ENCODE data around the gene HYI.
"Not testable (repeated sequence)": the region's sequence is repeated elsewhere in the genome, so short reads cannot be mapped to it uniquely, and the experiment has no call there.

Gene HYI

DNA sequence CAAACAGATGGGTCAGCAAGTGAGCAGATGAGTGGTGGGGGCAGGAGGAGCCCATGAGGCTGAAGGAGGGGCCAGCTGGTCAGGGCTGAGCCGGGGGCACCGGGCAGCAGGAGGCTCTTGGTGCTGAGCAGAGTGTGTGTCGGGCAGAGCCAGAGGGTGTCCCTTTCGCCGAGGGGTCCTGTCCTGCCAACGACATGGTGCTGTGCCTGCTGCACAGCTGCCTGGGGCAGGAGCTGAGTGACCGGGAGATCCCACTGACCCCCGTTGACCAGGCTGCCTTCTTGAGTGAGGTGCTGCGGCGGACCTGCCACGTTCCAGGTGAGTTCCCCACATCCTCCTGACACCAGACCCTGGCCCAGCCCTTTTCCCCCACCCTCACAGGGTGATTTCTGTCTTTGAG is 27.5 kb downstream of the HYI start:
- no peak for DNase-seq

DNA sequence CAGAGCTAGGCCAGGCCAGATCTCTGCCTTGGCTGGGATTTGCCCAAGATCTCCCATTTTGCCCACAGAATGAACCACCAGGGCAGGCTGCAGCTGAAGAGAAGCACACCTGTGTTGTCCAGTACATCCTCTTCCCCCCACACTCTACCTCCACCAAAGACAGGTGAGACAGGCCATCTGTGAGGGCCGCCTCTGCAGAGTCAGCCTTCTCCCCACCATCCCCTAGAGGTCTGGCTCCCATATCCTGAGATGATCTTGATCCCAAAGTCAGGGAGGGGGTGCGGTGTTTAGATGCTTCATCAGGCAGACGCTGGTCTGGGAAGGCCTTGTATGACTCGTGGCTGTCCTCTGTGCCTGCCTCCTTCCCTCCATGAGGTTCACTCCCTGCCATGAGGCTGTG is 28.7 kb downstream of the HYI start:
- no peak for DNase-seq

DNA sequence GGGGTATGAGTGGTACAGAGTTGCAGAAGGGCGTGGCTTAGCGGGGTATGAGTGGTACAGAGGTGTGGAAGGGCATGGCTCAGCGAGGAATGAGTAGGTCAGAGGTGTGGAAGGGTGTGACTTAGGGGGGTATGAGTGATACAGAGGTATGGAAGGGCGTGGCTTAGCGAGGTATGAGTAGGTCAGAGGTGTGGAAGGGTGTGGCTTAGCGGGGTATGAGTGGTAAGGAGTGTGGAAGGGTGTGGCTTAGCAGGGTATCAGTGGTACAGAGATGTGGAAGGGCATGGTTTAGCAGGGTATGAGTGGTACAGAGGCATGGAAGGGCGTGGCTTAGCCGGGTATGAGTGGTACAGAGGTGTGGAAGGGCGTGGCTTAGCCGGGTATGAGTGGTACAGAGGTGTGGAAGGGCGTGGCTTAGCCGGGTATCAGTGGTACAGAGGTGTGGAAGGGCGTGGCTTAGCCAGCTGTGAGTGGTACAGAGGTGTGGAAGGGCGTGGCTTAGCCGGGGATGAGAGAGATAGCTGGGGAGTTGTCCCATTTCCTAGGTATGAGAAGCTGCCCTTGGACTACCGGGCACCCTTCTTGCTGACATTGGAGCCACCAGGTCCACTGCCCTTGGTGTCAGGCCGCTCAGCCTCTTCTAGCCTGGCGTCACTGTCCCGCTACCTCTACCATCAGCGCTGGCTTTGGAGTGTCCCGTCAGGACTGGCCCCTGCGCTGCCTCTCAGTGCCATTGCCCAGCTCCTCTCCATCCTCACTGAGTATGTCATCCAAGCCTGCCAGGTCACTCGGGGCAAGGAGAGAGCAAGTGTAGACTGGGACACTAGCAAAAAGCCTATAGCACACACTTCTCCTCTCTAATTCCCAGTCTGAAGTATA is 29.8 kb downstream of the HYI start:
- no peak for DNase-seq

DNA sequence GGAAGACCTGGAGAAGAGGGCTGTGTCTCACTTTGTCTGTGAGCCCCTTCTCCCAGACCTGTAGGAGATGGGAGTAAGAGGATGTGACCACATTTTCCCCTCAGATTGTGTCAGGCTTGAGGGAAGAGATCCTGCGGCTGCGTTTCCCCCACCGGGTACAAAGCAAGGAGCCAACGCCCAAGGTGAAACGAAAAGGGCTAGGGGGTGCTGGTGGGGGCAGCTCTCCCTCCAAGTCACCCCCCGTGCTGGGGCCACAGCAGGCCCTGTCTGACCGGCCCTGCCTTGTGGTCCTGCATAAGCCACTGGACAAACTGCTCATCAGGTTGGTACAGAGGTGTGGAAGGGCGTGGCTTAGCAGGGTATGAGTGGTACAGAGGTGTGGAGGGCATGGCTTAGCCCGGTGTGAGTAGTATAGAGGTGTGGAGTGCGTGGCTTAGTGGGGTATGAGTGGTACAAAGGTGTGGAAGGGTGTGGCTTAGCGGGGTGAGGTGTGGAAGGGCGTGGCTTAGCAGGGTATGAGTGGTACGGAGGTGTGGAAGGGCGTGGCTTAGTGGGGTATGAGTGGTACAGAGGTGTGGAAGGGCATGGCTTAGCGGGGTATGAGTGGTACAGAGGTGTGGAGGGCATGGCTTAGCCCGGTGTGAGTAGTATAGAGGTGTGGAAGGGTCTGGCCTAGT is 30.6 kb downstream of the HYI start:
- no peak for DNase-seq

DNA sequence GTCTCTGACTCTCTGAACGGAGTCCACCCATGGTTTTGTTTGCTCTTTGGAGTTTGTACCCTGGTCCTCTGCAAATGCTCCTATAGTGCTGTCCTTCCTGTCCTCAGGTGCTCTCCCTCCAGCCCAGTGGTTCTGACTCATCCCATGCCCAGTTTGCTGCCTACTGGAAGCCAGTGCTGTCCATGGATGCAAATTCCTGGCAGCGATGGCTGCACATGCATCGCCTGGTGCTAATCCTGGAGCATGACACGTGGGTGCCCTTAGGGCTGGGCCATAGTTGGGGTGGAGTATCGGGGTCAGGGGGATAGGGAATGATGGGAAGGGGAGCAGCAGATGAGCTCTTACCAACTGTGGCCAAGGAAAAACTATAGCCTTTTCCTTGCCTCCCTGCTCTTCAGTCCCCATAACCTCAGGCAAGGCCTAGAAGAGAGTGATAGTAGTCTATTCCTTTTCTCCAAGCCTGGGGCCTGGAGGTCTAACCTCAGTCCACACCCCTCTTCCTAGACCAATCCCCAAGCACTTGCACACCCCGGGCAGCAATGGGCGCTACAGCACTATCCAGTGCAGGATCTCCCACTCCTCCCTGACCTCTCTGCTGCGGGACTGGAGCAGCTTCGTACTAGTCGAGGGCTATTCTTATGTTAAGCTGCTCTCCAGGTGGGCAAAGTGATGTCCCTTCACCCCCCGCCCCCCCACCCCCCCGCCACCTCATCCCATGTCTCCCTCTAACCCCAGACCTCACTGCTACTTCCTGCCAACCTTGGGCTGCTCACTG is 31.6 kb downstream of the HYI start:
- DNase-seq, result no peak

DNA sequence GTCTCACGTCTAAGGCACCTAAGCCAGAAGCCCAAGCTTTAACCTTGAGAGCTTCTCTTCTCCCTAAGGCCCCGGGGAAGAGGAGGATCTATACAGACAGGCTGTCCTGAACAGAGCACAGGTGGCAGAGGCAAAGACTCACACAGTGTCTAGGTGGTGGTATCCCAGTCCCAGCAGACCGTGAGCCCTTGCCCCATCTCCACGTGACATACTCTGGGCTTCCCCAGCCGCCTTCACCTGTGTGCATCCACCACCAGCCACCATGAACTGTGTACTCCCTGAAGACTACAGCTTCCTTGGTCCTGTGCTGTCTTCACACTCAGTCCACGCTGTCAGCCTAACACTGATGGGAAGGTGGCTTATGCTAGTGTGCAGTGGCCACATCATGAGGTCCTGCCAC is 32.3 kb downstream of the HYI start:
- no peak for DNase-seq

DNA sequence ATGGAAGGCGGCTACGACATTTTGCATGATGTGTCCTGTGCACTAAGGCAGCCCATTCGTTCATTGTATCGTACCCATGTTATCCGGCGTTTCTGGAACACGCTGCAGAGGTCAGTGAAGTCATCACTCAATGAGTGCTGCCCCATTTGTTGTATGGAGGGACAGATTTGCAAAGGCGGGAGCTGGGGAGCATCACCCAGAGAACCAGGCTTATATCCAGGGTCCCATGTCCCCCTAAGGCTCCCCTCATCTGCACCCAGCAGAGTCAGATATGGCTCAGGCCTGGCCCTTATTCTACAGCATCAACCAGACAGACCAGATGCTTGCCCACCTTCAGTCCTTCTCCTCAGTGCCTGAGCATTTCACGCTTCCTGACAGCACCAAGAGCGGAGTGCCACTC is 32.9 kb downstream of the HYI start:
- DNase-seq, result no peak

DNA sequence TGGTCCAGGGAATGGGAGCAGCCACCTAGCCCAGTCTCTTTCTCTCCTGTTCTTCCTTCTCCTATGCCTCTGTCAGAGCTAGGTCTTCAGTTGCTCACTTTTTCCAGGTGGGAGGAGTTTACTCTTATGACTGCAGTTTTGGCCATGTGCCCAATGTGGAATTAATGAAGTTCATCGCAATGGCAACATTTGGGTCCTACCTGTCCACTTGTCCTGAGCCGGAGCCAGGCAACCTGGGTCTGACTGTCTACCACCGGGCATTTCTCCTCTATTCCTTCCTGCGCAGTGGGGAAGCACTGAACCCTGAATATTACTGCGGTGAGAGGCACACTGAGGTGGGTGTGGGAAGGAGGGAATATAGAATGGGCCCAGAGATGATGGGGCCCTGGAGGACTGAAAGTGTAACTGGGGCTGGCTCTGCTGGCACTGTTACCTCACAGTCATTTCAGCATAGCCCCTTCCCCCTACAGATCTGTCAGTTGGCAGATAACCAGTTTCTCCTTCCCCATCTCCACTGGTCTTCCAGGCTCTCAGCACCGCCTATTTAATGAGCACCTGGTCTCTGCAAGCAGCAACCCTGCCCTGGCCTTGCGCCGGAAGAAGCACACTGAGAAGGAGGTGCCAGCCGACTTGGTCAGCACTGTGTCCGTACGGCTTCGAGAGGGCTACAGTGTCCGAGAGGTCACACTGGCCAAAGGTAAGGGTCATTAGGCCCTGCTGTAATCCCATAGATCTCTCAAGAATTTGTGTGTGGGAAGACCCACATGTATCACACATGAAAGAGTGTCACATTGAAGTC is 33.9 kb downstream of the HYI start:
- DNase-seq, result no peak

DNA sequence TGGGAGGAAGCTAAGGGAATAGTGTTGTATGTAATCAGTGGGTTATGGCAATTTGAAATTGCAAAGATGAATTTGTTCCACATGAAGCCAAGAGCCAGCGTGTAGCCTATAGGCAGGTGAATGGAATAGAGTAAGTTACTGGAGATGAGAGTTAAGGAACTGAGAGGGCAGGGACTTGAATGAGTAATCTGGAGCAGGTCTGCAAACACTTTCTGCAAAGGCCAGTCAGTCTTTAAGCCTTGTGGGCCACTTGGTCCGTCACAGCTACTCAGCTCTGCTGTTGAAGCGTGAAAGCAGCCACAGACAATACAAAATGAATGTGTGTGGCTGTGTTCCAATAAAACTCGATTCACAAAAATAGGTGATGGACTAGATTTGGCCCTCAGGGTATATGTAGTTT is 34.9 kb downstream of the HYI start:
- no peak for DNase-seq

DNA sequence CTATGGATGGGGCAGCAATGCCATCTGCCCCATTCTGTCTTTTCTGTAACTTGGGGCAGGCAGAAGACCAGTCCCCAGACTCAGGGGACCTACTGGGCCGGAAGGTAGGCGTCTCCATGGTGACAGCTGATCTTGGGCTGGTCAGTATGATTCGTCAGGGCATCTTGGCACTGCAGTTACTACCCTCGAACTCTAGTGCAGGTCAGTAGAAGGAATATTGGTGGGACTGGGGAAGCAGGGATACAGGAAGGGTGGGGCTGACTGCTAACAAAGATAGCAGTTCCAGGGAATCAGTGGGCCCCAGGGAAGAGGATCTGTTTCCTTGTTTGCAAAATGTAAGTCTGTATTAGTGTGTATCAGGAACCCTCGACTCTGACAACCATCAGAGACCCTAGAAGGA is 37.8 kb downstream of the HYI start:
- DNase-seq, result no peak

DNA sequence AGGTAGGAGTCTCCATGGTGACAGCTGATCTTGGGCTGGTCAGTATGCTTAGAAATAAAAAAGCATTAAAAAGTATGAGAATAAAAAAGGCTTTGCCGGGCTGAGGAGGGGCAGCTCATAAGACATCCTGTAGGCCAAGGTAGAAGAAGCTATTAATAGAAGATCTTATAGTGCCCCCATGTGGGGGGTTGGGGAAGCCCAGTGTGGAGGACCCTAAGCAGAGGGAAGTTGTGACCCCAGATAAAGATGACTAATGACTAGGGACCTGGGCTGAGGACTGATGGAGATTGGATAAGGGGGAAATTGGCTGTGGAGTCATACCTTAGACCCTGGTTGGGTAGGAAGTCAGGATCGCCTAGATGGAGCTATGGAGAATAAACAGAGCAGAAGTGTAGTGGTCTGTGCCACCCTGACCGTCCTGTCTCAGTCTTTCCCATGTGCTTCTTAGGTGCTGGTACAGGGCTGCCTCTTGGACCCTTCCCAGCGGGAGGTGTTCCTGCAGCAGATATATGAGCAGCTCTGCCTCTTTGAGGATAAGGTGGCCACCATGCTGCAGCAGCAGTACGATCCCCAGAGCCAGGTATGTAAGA is 39.0 kb downstream of the HYI start:
- peak; percentile 42 for DNase-seq

DNA sequence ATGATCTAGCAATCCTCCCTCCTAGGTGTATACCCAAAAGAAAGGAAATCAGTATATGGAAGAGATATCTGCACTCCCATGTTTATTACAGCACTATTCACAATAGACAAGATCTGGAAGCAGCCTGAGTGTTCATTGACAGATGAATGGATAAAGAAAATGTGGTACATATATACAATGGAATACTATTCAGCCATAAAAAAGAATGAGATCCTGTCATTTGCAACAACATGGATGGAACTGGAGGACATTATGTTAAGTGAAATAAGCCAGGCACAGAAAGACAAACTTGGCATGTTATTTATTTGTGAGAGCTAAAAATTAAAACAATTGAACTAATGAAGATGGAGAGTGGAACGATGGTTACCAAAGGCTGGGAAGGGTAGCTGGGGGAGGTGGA is 40.3 kb downstream of the HYI start:
- not testable (repeated sequence) for DNase-seq

DNA sequence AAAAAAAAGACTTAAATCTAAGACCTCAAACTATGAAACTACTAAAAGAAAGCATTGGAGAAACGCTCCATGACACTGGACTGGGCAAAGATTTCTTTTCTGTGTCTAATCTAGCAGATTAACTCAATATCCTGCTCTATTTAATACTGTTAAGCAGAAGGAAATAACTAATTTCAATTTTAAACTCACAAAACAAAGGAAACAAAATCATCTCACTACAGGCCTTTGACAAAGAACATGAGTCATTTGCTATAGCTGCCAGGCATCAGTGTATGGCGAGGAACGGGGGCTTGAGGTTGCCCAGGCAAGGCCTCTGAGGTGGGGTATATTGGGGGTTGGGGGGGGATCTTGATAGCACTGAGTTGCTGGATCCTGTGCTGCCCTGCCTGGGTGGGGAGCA is 43.2 kb downstream of the HYI start:
- DNase-seq, result no peak

DNA sequence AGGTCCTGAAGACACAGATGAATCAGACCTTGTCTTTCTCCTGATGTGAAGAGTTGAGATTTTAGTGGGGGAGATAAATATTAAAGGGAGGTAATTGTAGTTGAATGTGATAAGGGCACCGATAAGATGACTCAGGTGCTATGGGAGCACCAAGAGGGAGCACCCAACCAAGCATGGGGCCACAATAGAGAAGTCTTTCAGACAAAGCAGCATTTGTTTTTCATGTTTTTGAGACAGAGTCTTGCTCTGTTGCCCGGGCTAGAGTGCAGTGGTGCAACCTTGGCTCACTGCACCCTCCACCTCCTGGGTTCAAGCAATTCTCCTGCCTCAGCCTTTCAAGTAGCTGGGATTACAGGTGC is 47.9 kb downstream of the HYI start:
- DNase-seq, result no peak

DNA sequence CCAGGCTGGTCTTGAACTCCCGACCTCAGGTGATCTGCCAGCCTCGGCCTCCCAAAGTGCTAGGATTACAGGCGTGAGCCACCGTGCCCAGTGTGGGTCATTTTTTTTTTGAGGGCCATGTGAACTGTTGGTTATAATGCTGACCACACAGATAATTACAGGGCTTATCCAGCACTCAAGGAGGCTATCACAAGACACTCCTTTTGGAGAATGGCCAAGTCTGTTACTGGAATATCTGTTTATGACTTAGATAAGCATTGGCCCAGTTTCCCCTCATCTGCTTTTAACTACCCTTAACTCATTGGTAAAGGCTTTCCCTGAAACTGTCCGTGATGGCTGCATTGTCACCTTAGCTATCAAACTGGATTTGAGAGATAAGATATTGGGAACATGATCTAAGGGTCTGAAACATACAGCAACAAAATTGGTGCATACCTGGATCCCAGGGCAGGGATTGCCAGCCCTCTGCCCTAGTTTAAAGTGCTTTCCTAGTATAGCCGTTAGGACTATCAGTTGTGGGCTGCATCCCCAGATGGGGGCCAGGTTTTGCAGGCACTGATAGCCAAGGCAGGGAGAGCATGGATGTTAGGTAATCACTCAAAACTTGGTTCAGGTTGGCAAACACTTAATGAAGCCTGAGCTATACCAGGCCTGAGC is 48.4 kb downstream of the HYI start:
- no peak for DNase-seq

DNA sequence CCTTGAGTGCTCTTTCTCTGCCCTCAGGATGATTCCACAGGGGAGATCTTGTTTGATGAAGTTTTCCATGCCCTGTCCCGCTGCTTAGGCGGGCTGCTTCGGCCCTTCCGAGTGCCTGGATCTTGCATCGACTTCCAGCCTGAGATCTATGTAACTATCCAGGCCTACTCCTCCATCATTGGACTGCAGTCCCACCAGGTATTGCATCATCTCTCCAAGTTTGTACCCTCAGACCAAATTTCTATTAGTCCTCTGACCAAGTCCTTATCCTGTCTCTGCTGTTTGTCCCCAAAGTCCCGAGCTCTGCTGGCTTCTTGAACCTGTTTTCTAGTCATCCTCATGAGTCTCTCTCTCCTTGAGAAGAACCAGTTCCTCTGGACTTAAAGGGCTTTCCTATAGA is 49.4 kb downstream of the HYI start:
- no peak for DNase-seq

DNA sequence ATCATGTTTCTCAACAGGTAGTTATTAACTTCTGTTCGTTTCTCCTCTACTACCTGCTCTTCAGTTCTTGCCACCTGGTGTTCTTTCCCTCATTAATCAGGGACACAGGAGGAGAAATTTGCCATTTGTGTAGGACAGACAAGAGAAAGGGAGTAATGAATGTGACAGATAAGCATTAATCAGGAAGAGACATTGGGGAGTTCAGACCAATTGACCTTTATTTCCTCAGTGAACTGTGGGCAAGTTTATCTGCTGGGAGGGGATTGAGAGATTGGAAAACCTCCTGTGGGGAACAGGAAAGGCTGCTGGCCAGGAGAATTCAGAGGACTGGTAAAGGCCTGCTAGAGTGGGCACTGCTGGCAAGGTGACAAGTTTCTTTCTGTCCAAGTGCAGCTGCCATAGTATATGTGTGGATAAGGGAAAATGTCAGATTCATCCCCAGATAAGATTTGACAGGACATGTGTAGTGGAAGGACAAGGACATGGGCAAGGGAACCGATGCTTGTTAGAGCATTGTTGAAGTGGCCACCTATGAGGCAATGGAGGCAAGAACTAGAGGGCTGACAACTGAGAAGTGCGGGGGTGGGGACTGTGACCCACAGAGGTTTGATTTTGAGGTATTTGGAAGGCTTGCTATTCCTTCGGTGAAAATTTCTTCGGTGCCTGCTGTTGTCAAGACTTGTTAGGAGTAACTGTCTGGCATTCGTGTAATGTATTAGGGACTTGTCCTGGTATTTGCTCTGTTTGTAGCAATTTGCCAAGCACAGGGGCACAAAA is 51.5 kb downstream of the HYI start:
- no peak for DNase-seq
